A549 treated with AZD9567 at 1 μM for 4 hours (cell line): ENCODE results near the gene SH3BP4. TPM values are rescaled to one million over a fixed set of nuclear protein-coding genes. Genes with fewer than 3 reads are reported as not detected.

ENCODE experiments used
- total RNA-seq: library from RNA; stranded (reverse); fragments of 200-300 nt; extraction: Qiagen RNA extraction; gene quantifications from 5 replicates; pipeline ENCODE4 v1.2.3, GENCODE V29; 2022; ENCODE audit not compliant: insufficient read depth

Gene SH3BP4, protein sequence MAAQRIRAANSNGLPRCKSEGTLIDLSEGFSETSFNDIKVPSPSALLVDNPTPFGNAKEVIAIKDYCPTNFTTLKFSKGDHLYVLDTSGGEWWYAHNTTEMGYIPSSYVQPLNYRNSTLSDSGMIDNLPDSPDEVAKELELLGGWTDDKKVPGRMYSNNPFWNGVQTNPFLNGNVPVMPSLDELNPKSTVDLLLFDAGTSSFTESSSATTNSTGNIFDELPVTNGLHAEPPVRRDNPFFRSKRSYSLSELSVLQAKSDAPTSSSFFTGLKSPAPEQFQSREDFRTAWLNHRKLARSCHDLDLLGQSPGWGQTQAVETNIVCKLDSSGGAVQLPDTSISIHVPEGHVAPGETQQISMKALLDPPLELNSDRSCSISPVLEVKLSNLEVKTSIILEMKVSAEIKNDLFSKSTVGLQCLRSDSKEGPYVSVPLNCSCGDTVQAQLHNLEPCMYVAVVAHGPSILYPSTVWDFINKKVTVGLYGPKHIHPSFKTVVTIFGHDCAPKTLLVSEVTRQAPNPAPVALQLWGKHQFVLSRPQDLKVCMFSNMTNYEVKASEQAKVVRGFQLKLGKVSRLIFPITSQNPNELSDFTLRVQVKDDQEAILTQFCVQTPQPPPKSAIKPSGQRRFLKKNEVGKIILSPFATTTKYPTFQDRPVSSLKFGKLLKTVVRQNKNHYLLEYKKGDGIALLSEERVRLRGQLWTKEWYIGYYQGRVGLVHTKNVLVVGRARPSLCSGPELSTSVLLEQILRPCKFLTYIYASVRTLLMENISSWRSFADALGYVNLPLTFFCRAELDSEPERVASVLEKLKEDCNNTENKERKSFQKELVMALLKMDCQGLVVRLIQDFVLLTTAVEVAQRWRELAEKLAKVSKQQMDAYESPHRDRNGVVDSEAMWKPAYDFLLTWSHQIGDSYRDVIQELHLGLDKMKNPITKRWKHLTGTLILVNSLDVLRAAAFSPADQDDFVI
- 27.9 to 34.2 TPM (median 33.8 TPM) in 5 replicates for total RNA-seq

DNA sequence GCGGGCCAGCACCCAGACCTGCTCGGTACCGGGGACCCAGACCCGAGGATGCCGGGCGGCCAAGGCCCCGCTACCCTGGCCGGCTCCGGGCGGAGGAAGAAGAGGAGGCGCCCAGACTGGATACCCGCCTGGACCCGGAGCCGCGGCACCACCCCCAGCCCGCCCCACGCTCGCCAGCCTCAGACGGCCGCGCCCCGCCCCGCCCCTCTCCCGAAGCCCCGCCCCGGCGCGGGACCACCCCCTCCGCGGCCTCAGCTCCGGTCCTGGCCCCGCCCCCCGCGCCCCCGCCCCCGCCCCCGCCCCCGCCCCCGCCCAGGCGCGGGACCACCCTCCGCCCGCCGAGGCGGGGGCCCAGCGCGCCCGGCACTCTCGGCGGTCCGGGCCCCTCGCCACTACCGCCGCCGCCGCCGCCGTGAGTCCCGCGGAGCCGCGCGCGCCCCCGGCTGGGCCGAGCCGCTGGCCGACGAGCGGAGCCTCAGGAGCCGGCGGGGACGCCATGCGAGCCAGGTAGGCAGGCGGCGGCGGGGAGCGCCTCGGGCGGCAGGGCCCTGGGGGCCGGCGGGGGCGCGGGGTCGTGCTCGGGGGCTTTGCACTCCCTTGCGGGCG, at the start of gene SH3BP4:
SH3BP4 (plus strand) TSS at position 354 of the 606 bp plus-strand sequence. CDS start 82,986 bp downstream, outside the sequence.

